ENCODE measurements around the gene PLBD2. TPM values are rescaled to one million over a fixed set of nuclear protein-coding genes. Genes with fewer than 3 reads are reported as not detected.
A peak's percentile ranks its signal among the peaks of the same experiment; 100 is the strongest.

Gene PLBD2
- total and polyA plus RNA-seq, 9 of the 15 experiments (the other 6 are each of a cell fraction or from before 2014, with no cell fraction given), result 2.4 to 37.4 (median 6.0) TPM

DNA sequence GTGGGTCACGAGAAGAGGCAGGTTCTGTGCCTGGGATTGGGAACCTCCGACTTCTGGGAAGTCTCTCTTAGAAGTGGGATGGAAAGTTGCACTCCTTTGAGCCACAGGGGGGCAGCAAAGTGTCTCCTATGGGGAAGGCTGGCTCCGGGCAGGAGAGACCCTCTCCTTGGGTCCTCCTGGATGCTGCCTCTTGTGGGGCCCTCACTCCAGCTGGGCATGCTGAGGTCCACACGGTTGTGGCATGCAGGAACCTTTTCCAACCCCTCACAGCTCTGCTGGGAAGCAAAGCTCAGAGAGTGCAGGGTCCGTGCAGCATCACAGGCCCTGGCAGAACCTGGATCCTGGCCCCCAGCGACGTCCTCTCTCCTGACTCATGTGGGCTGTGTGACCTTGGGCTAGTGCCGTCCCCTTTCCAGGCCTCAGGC is 81.2 kb downstream of the PLBD2 start (continued):
- TF ChIP-seq, protein P1, sequence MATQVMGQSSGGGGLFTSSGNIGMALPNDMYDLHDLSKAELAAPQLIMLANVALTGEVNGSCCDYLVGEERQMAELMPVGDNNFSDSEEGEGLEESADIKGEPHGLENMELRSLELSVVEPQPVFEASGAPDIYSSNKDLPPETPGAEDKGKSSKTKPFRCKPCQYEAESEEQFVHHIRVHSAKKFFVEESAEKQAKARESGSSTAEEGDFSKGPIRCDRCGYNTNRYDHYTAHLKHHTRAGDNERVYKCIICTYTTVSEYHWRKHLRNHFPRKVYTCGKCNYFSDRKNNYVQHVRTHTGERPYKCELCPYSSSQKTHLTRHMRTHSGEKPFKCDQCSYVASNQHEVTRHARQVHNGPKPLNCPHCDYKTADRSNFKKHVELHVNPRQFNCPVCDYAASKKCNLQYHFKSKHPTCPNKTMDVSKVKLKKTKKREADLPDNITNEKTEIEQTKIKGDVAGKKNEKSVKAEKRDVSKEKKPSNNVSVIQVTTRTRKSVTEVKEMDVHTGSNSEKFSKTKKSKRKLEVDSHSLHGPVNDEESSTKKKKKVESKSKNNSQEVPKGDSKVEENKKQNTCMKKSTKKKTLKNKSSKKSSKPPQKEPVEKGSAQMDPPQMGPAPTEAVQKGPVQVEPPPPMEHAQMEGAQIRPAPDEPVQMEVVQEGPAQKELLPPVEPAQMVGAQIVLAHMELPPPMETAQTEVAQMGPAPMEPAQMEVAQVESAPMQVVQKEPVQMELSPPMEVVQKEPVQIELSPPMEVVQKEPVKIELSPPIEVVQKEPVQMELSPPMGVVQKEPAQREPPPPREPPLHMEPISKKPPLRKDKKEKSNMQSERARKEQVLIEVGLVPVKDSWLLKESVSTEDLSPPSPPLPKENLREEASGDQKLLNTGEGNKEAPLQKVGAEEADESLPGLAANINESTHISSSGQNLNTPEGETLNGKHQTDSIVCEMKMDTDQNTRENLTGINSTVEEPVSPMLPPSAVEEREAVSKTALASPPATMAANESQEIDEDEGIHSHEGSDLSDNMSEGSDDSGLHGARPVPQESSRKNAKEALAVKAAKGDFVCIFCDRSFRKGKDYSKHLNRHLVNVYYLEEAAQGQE (IDR thresholded peaks at IDR 0.05; ENCODE audit: borderline replicate concordance), result peak; percentile 69; the same call in 1 of the 2 replicates
- TF ChIP-seq, protein P1 (CRISPR knock-in tag; IDR thresholded peaks at IDR 0.05; ENCODE audit: low read depth), result no peak
- TF ChIP-seq RAD21 (CRISPR knock-in tag; conservative IDR thresholded peaks at IDR 0.05 in 1 of 2, IDR thresholded peaks at IDR 0.05 in 1 of 2) (peak; percentile 62 to 87), ARID2 (IDR thresholded peaks at IDR 0.05) (0 out of 2 replicates have a peak, but pooled peaks have one; percentile 20), ILF3 (IDR thresholded peaks at IDR 0.05; ENCODE audit: borderline replicate concordance) (no peak)

Data from K562 (cell line).